Pancreas (tissue), 10 donors: ENCODE data around the gene MECP2. TPM values are rescaled to one million over a fixed set of nuclear protein-coding genes. Genes with fewer than 3 reads are reported as not detected.

ENCODE experiments used
- ATAC-seq, 4 donors: fragments of 200-7000 bp; cut with Tn5 transposase; one replicate each; pipeline versions ENCODE4 v1.8.0 to v1.9.1; 2020; ENCODE audit warnings: mild to moderate bottlenecking in 4 of 4, moderate library complexity in 4 of 4
- DNase-seq, 6 donors: peaks; one replicate each; pipeline ENCODE4 v3.0.0-alpha.2; 2020
- FAIRE-seq: peaks from 2 replicates; lab custom pipeline; 2012; peaks lifted over from hg19 to GRCh38; lab: Jason Lieb, UNC
- H3K27ac ChIP-seq, 4 donors: fragments of 200-600 bp; sonication (generic); 1 replicate in 3 of 4; 2 replicates in 1 of 4; pipeline versions ENCODE4 v1.5.0 to v1.8.0; 2020
- H3K27me3 ChIP-seq, 4 donors: fragments of 200-600 bp; one replicate each; pipeline ENCODE4 v1.8.0; 2021
- H3K36me3 ChIP-seq, 3 donors: fragments of 200-600 bp; sonication (generic) in 1 of 3; one replicate each; pipeline versions ENCODE4 v1.5.0 to v1.8.0; 2020 to 2021
- H3K4me1 ChIP-seq, 3 donors: fragments of 200-600 bp; one replicate each; pipeline ENCODE4 v1.8.0; 2021
- H3K4me3 ChIP-seq, 4 donors: fragments of 200-600 bp; sonication (generic) in 2 of 4; one replicate each; pipeline versions ENCODE4 v1.5.0 to v1.8.0; 2020 to 2021
- H3K9me3 ChIP-seq, 4 donors: fragments of 200-600 bp; one replicate each; pipeline ENCODE4 v1.8.0; 2021
- CTCF ChIP-seq, 4 donors: fragments of 200-600 bp; sonication (generic) in 3 of 4; IDR thresholded peaks; one replicate each; pipeline versions ENCODE4 v1.5.0 to v1.8.0; 2021; ENCODE audit warnings: antibody characterized with exemption in 4 of 4
- WGBS, 2 donors: extraction: QIAGEN DNeasy Blood & Tissue Kit; methylation state at CpG; one replicate each; pipeline ENCODE4 v1.1.7; 2013; 5-methylcytosine and 5-hydroxymethylcytosine counted together
- intact Hi-C, 3 donors: fragments of 100-400 bp; cut with DNase I; formaldehyde crosslinking; loops; one replicate each; pipeline versions ENCODE4 v1.11.1 to v1.14.2; 2022
- polyA plus RNA-seq, 2 donors: library from polyadenylated mRNA; stranded (reverse); fragments of 200-250 nt; gene quantifications; one replicate each; pipeline ENCODE4 v1.2.3, GENCODE V29; 2013
- total RNA-seq, 6 donors: library from RNA; stranded (reverse); fragmentation: NEBNext Ultra II Directional in 4 of 6; extraction: Animal tissue kit (Norgen Biotek cat#: 25700) in 4 of 6; gene quantifications; one replicate each; pipeline versions ENCODE4 v1.2.1 to v1.2.4, GENCODE V29; 2021 to 2023
- donor health status: healthy with polysubstance abuse.
- donor health status: DM: no; HTN: no; CAD: no; lungs with moderate emphysema.
- donor health status: DM: no; HTN: no; CAD: no.
- donor health status: control.
- donor health status: control.
- donor health status: Bipolar disorder and iron deficiency.
- donor health status: DM: yes; HTN: yes; CAD: no.
- donor health status: DM: no; HTN: no; CAD: no.
- donor health status: DM: no; HTN: no; CAD: no.
- donor health status: DM: yes; HTN: yes; CAD: no.

The MECP2 gene
- total and polyA plus RNA-seq, 8 donors, result 17.7 to 30.8 (median 22.1) TPM

- Histone ChIP-seq H3K9me3 (no peaks in the 10 kb centered on the region), H3K4me3 (no peak overlapping the region), H3K36me3 (no peaks in the 10 kb centered on the region), H3K27me3 (peaks cover 0 to 10% (median 5%) of the 10 kb centered on the region in 4 donors), H3K4me1 (no peaks in the 10 kb centered on the region), H3K27ac (peak overlapping the region in 1 of 4 donors; percentile 69)
- no peak for TF ChIP-seq CTCF (IDR thresholded peaks at IDR 0.05)
- no peak for ATAC-seq
- FAIRE-seq, result no peak
- intact Hi-C loops, result no loop called here
- 59 to 62% methylated on average over 5 of the region's 5 CpGs for WGBS, 2 donors
- DNase-seq, result no peak
These were observed 18.2 kb upstream of the MECP2 start for GRCh38 chrX:154115750-154116149.

- TF ChIP-seq CTCF (IDR thresholded peaks at IDR 0.05), result no peak
- no peak overlapping the region for H3K4me3 ChIP-seq
- intact Hi-C loops, result no loop called here
- peaks cover 0 to 10% (median 5%) of the 10 kb centered on the region in 4 donors for H3K27me3 ChIP-seq
- no peaks in the 10 kb centered on the region for H3K36me3 ChIP-seq
- FAIRE-seq, result no peak
- DNase-seq, result no peak
- peak overlapping the region in 2 of 4 donors; percentile 46 to 69 for H3K27ac ChIP-seq
- no peak for ATAC-seq
- 58 to 66% methylated on average over 10 of the region's 10 CpGs for WGBS, 2 donors
- H3K4me1 ChIP-seq, result no peaks in the 10 kb centered on the region
- H3K9me3 ChIP-seq, result no peaks in the 10 kb centered on the region
These were observed 17.6 kb upstream of the MECP2 start for GRCh38 chrX:154115071-154115470.

- TF ChIP-seq CTCF (IDR thresholded peaks at IDR 0.05), result no peak
- WGBS, 2 donors, result 32 to 52% methylated on average over 5 of the region's 5 CpGs
- FAIRE-seq, result no peak
- no peaks in the 10 kb centered on the region for H3K4me1 ChIP-seq
- H3K27ac ChIP-seq, result peak overlapping the region in 2 of 4 donors; percentile 46 to 69
- intact Hi-C loops, result no loop called here
- peak; percentile 25 to 57 (median 38) for ATAC-seq
- DNase-seq, result no peak
- H3K4me3 ChIP-seq, result no peak overlapping the region
- no peaks in the 10 kb centered on the region for H3K36me3 ChIP-seq
- peaks cover 0 to 10% (median 5%) of the 10 kb centered on the region in 4 donors for H3K27me3 ChIP-seq
- no peaks in the 10 kb centered on the region for H3K9me3 ChIP-seq
These were observed 17.1 kb upstream of the MECP2 start for GRCh38 chrX:154114652-154115051.

- Histone ChIP-seq H3K36me3 (no peaks in the 10 kb centered on the region), H3K4me1 (no peaks in the 10 kb centered on the region), H3K27ac (peak overlapping the region in 2 of 4 donors; percentile 46 to 69), H3K27me3 (peaks cover 0 to 10% (median 5%) of the 10 kb centered on the region in 4 donors), H3K4me3 (no peak overlapping the region), H3K9me3 (no peaks in the 10 kb centered on the region)
- DNase-seq (no peak), FAIRE-seq (no peak), ATAC-seq (peak; percentile 37 to 69 (median 55))
- WGBS, 2 donors, result 42 to 43% methylated on average over 6 of the region's 6 CpGs
- no peak for TF ChIP-seq CTCF (IDR thresholded peaks at IDR 0.05)
- intact Hi-C loops, result no loop called here
These were observed 16.2 kb upstream of the MECP2 start for GRCh38 chrX:154113729-154114128.

- Histone ChIP-seq H3K4me3 (peak overlapping the region in 1 of 4 donors; percentile 26), H3K4me1 (peaks cover 0 to 13% (median 0%) of the 10 kb centered on the region in 3 donors), H3K27ac (peak overlapping the region; percentile 35 to 80 (median 68)), H3K36me3 (no peaks in the 10 kb centered on the region), H3K27me3 (peaks cover 0 to 8% (median 0%) of the 10 kb centered on the region in 4 donors), H3K9me3 (no peaks in the 10 kb centered on the region)
- DNase-seq (peak in 3 of 6 donors; percentile 37 to 59 (median 56)), ATAC-seq (peak; percentile 10 to 45 (median 29)), FAIRE-seq (no peak)
- intact Hi-C loops, result no loop called here
- WGBS, 2 donors, result 14 to 26% methylated on average over 2 of the region's 2 CpGs
- TF ChIP-seq CTCF (IDR thresholded peaks at IDR 0.05), result no peak
These were observed 1.0 kb upstream of the MECP2 start for GRCh38 chrX:154098551-154098950.
